GM12865 (cell line): ENCODE data around the gene DLST.

ENCODE experiments used
- DNase-seq: peaks from one replicate; pipeline ENCODE4 v3.0.0; 2010; ENCODE audit warnings: low read depth
- H3K4me3 ChIP-seq: 2 replicates; pipeline ENCODE4 v1.5.1; 2011; ENCODE audit warnings: mild to moderate bottlenecking, low read depth, low read length, control low read depth
- TF ChIP-seq, protein P1 (sequence below): IDR thresholded peaks from 2 replicates; pipeline ENCODE4 v1.5.1; 2011; ENCODE audit warnings: low read length, control low read depth, low read depth, inconsistent platforms; ENCODE audit not compliant: insufficient read depth; ENCODE audit errors: missing control alignments

The DLST gene

DNA sequence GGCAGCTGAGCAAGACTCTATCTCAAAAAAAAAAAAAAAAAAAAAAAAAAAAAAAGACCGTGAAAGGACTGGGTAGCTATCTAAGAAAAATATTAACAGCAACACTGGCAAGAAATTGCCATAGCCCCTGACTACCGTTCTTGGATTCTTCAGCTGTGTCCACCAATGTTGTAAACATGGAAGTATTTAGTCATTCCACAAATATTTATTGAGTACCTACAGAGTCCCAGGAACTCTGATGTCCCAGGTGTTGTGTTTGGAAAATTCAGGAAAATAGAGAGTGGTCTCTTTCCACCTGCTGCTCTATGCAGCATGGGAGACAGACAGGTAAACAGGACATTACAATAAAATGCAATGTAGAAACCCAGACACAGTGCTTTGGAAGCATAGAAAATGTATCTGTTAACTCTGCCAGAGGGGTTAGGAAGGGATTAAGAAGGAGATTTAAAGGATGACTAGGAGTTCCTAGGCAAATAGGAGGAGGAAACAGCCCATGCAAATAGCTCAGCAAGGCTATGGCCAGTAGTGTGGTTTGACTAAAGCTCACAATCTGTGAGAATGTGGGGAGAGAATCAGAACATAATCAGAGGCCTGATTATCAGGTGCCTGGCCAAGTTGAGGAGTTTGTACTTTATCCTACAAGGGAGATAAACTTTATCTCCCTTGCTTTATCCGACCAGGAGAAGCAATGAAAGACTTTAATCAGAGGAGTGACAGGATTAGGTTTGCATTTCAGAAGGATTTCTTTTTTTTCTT, 2.1 kb upstream of the DLST start:
- no peak overlapping the region for H3K4me3 ChIP-seq
- TF ChIP-seq, protein P1, sequence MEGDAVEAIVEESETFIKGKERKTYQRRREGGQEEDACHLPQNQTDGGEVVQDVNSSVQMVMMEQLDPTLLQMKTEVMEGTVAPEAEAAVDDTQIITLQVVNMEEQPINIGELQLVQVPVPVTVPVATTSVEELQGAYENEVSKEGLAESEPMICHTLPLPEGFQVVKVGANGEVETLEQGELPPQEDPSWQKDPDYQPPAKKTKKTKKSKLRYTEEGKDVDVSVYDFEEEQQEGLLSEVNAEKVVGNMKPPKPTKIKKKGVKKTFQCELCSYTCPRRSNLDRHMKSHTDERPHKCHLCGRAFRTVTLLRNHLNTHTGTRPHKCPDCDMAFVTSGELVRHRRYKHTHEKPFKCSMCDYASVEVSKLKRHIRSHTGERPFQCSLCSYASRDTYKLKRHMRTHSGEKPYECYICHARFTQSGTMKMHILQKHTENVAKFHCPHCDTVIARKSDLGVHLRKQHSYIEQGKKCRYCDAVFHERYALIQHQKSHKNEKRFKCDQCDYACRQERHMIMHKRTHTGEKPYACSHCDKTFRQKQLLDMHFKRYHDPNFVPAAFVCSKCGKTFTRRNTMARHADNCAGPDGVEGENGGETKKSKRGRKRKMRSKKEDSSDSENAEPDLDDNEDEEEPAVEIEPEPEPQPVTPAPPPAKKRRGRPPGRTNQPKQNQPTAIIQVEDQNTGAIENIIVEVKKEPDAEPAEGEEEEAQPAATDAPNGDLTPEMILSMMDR = no peak
- no peak for DNase-seq

DNA sequence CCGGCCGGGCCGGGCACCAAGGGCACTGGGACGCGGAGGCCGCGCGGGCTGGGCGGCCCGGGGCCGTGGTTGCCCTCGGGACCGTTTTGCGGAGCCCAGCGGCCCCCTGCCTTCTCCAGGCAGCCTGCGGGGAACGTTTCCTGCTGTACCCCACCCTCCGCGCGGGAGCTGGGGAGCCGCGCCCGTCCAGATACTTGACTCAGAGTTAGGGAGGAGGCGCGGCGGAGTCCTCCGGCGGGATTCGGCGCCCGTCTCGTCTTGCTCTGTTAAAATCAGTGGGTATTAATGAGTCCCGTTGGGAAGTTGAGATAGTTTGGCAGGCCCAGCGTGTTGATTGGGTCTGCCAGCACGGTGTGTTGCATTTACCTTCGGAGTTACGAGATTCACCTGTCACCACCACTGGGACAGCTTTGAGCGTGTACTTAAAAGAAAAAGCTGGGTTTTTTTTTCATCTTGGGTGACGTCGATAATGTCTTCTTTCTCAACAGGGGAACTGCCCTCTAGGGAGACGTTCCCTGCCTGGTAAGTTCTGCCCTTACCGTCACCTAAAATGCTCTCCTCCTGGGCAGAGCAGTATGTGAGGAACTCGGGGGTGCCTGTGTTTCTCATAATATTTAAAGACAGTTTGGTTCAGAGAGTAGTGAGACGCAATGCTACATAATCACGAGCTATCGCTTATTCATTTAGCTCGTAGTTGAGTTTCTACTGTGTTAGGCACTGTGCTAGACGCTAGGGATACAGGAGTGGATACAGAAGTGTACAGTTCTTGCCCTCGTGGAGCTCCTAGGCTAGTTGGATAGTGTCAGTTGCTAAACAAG, 596 bp downstream of the DLST start:
- H3K4me3 ChIP-seq = peak overlapping the region; percentile 99
- TF ChIP-seq, protein P1 = no peak
- DNase-seq = peak; percentile 41

DNA sequence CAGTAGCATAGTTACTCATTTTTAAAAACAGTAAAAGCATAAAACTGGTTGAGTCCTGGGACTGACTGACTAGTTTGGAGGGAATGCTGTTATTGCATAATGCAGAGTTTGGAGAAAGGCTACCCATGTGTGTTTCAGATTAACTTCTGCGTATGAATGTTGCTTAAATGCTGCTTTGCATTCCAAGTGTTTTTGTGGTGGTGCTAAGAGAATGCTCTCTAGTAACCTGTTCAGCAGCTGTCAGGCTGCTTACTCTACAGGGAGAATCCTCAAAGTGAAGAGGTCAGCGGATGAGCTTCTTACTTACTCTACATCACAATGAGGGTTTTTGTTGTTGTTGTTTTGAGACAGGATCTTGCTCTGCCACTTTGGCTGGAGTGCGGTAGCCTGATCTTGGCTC, 4.3 kb downstream of the DLST start:
- TF ChIP-seq, protein P1 = no peak
- H3K4me3 ChIP-seq = no peak overlapping the region
- no peak for DNase-seq

DNA sequence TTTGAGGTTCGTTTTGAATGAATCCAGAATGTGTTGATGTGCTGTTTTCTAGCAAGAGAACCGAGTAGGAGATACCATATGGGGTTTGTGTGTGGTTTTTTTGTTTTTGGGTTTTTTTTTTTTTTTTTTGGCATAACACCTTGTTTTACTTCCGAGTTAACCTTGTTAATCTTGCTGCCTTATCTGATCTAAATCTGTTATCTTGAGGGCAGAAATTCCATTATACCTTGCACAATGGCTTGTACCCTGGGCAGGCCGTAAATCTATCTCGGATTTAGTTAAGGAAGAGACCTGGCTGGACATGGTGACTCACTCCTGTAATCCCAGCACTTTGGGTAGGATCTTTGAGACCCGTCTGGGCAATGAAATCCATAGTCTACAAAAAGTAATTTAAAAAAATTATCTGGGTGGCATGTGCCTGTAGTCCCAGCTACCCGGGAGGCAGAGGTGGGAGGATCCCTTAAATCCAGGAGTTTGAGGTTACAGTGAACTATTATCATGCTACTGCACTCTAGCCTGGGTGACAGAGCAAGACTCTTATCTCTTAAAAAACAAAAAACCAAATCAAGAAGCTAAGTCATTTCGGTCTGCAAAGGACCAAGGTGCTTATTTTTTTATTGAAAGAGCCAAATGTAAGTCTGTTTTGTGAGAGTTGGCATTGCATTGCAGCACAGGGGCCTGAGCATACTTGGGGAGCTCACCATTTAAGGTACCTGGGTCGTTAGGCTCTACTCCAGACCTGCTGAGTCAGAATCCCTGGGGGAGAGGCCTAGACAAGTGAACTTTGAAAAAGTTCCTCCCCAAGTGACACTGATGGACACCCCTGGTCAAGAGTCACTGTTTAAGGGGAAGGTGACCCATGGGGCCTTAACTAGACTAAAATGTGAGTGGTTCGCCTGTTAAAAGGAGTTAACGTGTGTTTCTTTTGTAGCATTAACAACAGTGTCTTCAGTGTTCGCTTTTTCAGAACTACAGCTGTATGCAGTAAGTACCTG, 6.7 kb downstream of the DLST start:
- DNase-seq = no peak
- TF ChIP-seq, protein P1 = no peak

DNA sequence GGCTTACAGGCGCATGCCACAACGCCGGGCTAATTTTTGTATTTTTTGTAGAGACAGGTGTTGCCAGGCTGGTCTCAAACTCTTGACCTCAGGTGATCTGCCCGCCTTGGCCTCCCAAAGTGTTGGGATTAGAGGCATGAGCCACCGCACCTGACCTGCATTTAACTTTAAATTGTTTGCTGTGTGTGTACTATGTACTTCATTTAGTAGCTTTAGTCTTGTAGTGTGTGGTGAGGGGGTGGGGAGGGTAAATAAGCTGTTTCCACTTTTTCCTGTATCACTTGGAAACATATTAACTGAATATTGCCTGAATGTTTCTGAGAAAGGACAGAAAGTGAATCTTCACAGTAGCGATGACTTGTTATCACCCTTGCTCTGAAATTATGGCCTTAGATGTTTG, 8.5 kb downstream of the DLST start:
- no peak for DNase-seq
- no peak overlapping the region for H3K4me3 ChIP-seq
- TF ChIP-seq, protein P1 = no peak

More for the DNA sequence above, 6.7 kb downstream of the DLST start:
- no peak overlapping the region for H3K4me3 ChIP-seq

DNA sequence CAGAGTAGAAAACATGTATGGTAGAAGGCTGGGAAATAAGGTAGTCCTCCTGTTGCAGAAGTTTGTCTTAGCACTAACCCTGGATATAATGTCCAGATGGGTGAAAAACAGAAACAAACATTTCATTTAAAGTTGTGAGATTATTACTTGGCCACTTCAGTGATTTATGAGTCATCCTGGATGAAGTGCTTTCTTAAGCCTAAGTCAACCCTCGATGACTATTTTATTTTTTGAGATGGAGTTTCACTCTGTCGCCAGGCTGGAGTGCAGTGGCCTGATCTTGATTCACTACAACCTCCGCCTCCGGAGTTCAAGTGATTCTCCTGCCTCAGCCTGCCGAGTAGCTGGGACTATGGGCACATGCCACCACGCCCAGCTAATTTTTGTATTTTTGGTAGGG, 10.2 kb downstream of the DLST start:
- TF ChIP-seq, protein P1 = no peak
- no peak for DNase-seq

More for the DNA sequence above, 10.2 kb downstream of the DLST start:
- no peak overlapping the region for H3K4me3 ChIP-seq
